GM21529 (cell line): ENCODE results near the gene EGFL7.
A peak's percentile ranks its signal among the peaks of the same experiment; 100 is the strongest.
"Not testable (repeated sequence)": the region's sequence is repeated elsewhere in the genome, so short reads cannot be mapped to it uniquely, and the experiment has no call there.

Experiments used
- ATAC-seq: cut with Tn5 transposase; IDR thresholded peaks from one replicate; pipeline ENCODE4 v1.9.1; 2021; ENCODE audit not compliant: unreplicated experiment

EGFL7 gene

DNA sequence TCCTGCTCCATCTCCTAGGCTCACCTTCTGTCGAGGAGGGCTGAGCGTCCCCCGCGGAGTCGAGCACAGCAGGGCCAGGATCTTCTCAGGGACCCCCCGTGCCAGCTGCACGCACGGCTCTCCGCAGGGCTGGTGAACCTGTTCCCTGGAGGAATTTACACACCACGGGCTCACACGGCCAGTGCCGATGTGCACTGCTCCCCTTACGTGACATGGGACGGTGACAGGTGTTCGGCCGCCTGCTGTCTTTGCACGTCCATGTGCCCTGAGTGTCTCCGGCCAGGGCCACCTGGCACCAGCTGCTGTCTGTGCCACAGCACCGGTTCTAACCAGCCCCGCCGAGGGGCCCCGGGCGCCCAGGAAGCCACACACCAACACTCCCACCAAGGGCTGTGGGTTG lies 33.2 kb downstream of the EGFL7 start:
- no peak for ATAC-seq

DNA sequence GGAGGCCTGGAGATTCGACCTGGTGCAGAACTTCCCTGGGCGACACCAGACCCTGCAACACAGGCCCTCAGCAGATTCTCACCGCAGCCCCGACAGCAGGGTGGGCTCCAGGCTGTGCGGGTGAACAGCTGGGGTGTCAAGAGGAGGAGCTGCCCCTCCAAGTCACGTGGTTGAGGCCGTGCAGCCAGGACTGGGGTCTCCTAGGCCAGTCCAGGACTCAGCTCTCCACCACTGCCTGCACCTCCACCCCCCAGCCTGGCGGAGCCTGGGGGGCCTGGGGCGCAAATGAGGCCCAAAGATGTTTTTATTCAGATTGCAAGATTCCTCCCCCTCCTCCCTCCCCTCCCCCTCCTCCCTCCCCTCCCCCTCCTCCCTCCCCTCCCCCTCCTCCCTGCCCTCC lies 33.8 kb downstream of the EGFL7 start:
- no peak for ATAC-seq

DNA sequence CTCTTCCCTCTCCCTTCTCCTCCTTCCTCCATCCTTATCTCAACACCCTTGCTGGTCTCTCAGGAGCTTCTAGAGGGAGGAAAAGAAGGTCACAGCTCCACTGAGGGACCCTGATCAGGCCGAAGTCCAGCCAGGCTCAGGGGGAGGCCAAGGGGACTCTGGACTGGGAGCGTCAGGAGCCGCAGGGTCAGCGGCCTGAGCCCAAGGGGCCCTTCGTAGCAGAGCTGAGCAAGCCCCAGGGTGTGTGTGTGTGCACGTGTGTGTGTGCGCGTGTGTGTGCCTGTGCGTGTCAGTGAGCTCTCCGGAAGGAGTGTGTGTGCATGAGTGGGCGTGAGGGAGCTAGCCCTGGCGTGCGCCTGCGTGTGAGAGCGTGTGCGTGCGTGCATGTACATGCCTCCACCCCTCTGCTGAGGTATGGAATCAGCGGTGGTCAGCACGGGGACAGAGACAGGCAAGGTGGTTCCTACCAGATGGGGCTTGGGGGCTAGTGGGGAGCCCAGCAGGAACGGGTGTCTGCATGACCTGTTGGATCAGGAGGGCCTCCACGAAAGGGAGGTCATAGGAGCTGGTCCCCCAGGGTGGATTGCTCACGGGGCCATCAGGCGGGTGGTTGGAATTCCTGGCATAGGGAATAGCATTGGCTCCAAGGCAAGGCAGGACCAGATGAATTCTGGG lies 34.6 kb downstream of the EGFL7 start:
- no peak for ATAC-seq

DNA sequence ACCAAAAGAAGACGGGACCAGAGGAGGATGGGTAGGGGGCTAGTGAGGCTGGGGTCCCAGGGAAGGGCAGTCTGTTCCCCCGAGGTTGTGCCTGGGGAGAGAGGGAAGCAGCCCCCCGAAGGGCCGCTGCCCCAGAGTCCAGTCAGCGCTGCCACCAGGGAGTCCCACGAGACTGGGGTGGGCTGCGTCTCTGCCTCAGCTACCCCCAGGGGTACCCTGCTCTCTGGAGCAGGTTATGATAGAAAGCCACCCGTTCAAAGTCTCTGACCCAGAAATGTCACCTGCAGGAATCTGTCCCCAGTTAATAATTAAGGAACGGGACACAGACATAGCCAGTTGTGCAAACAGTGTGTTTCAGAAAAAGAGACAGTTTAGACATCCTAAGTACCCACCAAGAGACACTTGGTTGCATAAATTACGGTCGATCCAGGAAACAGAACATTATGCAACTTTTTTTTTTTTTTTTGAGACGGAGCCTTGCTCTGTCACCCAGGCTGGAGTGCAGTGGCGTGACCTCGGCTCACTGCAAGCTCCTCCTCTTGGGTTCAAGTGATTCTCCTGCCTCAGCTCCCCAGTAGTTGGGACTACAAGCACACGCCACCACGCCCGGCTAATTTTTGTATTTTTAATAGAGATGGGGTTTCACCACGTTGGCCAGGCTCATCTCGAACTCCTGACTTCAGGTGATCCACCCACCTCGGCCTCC lies 35.3 kb downstream of the EGFL7 start:
- ATAC-seq: no peak

DNA sequence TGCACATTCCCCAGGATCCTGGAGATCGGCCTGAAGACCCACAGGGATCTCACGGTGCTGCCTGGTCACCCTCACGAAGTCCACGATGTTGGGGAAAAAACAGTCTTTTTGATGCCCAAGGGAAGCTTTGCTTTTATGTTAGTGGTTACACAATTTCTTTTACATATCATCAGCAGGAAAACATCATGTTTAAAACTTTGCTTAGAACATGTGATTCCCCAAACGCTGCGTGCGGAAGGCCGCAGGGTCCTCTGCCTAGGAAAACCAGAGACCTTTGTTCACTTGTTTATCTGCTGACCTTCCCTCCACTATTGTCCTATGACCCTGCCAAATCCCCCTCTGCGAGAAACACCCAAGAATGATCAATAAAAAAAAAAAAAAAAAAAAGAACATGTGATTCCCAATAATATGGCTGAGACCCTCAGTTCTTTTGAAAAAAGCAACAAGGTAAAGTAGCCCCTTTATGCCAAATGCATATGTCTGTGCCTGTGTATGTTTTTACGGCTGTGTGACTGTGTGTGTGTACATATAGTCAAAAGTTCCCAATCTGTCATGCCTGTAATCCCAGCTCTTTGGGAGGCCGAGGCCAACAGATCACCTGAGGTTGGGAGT lies 36.0 kb downstream of the EGFL7 start:
- ATAC-seq: no peak

DNA sequence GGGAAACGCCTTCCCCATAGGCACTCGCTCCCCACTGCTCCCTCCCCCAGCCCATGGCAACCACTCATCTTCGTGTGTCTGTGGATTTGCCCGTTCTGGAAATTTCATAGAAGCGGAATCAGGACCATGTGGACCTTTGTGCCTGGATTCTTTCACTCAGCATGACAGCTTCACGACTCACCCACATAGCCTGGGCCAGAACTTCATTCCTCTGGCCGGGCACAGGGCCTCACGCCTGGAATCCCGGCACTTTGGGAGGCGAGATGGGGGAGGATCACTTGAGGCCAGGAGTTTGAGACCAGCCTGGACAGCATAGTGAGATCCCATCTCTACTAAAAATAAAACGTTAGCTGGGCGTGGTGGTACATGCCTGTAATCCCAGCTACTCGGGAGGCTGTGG lies 37.6 kb downstream of the EGFL7 start:
- ATAC-seq: no peak

DNA sequence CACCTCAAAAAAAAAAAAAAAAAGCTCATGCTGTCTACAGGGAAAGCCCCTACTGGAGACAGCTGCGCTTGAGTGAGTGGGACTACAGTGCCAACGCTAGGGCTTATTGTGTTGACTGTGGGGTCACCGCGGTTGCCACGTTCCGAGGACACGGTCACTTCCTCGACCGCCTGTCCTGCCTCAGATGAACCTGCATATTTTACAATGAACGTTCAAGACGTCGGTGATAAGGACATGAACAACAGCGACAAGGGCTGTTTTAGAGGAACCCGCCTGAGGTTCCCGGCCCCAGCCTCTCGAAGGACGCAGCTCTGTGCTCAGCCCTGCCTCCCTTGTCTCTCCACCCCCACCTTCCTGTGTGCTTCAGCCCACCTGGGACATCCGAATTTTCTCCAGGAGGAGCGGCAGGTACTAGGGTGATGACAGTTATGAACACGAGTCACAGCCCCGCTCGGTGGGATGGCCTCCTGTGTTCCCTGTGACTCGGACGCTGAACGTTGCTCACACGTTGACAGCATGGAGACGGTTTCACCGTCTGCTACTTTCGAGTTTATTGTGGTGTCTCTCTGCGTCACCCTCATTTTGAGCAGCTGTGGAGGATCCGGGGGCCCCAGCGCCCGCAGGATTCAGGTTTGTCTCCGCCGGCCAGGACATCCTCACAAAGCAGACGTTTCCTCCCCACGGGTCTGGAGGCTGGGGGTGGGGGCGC lies 38.4 kb downstream of the EGFL7 start:
- peak; percentile 73 for ATAC-seq

DNA sequence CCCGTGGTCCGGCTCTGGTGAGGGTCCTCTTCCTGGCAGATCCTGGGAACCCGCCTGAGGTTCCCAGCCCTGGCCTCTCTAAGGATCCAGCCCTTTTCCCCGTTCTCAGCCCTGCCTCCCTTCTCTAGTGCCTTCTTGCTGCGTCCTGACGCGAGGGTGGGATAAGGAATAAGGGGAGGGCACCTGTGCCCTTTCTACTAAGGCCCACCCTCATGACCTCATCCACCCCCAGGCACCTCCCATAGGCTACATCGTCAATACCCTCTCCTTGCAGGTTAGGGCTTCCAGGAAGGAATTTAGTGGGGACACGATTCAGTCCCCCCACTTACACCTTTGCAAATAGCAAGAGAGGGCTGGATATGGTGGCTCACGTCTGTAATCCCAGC lies 38.9 kb downstream of the EGFL7 start:
- ATAC-seq: no peak

DNA sequence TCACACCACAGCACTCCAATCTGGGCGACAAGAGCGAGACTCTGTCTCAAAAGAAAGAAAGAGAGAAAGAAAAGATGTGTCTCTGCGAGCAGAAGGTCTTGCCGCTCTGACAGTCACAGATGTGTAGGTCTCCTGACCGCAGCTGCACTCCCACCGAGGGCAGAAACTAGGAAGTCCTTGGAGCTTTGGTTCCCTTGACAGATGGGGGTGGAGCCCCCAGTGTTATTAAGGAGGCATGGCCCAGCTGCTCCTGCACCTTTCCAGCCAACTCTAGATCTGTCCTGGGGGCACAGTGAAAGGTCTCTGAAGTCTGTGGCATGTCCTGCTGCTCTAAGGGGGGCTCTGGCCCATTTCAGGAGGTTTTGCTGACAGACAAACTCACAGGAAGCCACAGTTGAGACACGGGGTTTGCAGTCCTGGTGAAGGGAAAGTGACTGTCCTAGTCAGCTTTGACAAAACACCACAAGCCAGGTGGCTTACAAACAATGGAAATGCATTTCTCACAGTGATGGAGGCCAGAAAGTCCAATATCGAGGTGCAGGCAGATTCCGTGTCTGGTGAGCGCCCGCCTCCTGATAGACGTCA lies 40.7 kb downstream of the EGFL7 start:
- ATAC-seq: no peak

DNA sequence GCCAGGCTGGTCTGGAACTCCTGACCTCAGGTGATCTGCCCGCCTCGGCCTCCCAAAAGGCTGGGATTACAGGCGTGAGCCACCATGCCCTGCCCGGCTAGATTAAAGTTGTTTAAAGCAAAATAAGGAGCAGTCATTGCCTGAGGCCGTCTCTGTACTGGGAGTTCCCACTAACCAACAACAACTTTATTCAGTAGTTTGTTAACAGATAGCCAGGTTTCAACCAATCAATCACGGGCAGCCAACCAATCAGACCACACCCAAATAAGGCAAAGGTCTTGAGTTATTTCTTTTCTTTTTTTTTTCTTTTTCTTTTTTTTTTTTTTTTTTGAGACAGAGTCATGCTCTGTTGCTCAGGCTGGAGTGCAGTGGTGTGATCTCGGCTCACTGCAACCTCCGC lies 42.0 kb downstream of the EGFL7 start:
- ATAC-seq: not testable (repeated sequence)

DNA sequence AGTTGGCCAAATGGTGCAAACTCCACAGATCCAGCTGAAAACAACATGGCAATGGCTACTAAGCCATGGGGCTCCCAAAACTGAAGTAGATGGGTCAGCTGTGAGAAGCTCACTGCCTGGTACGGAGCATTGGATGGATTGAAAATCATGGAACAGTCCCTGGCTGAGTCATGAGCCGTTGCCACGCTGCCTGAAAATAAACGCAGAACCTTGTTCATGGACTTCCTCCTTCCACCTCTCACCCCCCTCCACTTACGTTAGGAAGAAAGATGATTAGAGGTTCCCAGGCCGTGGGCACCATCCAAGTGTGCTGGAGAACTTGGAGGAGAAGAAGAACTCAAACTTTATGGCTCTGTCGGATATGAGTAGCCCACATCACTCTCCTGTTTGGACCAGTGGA lies 42.8 kb downstream of the EGFL7 start:
- no peak for ATAC-seq

DNA sequence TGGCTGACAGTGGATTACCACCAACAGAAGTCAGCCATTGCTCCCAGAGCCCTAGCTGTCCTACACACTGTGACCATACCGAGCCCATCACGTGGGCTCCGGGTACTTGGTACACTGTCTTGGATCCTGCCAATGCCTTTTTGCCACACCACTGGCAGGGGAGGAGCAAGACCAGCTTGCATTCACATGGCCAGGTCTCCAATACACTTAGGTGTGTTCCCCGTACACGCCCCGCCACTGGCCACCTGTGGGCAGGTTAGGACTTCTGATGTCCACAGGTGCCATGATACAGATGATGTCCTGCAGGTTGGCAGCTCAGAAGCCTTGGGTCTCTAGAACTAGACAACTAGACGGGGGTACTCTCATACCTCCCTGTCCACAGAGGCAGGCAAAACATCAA lies 44.3 kb downstream of the EGFL7 start:
- no peak for ATAC-seq

DNA sequence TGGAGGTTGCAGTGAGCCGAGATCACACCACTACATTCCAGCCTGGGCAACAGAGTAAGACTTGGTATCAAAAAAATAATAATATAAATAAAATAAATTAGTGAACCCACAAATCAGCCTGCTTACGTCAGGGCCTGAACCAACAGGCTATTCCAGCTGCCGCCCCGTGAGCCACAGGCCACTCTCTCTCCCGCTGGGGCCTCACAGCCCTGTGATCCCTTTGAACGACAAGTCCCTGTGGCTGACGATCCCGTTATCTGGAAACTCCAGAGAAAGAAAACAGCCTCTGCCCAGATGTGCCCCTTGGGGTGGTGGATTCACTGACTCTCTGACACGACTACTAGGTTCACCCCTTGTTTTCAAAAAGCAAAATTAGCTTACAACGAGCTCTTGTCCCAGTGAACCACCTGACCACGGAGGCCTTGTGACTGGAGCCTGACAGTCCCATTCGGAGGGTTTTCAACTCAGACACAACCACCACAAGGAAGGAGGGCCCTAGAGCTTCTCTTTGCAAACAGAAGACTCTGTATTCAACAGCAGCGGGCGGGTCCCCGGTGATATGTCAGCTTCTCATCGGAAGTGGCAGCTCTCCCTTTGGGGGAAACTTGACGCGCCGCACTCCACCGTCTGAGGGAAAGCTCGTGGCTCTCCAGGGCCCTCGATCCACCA lies 45.3 kb downstream of the EGFL7 start:
- ATAC-seq: no peak

DNA sequence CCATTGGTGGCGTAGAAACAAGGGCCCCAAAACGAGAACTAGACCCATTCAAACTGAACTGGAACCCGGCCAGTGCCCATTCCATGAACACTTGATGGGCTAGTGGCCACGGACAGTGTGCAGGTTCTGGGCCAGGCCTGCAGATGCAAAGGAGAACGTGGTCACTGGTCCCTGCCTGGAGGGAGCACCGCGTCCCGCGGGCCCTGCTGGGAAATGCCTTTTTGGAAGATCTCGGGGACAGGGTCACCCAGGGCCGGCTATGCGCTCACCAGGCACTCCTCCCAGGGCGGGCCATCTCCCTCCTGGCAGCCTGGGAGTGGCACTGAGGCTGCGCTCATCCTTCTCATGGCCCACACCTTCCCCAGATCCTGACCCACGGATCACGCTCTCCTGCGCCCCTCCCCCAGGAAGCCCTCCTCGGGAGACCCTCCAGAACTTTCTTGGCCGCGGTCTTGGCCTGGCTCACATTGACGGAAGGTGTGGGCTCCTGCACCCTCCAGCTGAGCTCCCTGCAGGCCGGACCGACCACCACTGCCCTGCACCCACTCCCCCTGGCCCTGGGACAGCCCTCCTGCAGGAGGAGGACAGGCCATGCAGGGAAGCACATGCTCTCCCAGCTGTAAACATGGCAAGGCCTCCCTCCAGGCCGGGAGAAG lies 46.9 kb downstream of the EGFL7 start:
- no peak for ATAC-seq

DNA sequence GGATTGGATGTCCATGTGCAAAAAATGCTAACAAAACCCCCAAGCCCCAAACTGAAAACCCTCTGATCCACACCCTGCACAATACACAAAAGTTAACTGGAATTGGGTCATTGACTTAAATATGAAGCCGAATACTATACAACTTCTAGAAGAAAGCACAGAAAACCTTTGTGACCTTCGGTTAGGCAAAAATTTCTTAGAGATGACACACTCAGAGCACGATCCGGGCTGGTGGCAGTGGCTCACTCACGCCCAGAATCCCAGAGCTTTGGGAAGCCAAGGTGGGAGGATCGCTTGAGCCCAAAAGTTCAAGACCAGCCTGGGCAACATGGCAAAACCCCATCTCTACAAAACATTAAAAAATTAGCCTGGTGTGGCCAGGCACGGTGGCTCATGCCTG lies 47.8 kb downstream of the EGFL7 start:
- no peak for ATAC-seq

DNA sequence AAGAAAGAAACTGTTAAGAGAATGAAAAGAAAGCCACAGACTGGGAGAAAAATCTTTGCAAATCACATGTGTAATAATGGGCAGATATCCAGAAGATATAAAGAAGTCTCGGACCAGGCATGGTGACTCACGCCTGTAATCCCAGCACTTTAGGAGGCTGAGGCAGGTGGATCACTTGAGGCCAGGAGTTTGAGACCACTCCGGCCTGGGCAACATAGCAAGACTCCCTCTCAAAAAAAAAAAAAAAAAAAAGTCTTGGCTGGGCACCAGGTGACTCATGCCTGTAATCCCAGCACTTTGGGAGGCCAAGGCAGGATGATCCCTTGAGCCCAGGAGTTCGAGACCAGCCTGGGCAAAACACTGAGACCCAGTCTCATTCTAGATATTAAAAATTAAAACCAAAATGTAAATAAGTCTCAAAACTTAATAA lies 48.5 kb downstream of the EGFL7 start:
- not testable (repeated sequence) for ATAC-seq

DNA sequence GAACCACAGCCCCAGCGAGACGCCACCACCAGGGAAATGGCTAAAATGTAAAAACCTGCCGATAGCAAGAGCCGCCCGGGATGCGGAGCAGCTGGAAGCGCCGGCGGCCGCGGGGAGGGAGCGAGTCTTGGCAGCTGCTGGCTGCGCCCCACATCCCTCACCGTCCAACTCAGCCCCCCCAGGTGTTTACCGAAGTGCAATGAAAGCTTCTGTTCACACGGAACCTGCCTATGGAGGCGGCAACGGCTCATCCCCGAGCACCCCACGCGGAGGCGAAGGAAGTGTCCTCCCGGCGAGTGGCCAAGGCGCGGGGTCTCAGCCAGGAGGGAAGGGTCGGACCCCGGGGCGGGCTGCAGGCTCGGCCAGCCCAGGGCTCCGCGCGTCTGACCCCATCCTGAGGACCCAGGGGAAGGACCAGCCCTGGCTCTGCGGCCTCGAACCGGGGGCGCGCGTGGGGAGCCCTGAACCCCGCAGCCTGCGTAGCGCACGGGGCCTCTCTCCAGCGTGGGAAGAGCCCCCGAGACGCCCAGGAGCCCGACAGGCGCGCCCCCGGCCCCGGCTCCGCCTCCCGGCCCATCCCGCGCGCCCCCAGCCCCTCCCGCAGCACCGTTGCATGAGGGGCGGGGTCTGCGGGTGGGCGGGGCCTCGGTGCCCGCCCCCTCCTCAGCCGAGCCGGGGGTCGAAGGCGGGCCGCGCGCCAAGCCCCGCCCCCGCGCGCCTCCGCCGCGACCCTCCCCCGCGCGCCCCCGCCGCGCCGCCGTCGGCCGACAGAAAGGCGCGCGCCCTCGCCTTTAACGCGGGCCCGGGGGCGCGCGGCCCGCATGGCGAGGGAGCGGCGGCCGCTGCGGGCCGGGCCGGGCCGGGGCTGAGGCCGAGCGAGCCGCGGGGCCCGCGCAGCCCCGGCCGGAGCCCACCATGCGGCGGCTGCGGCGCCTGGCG lies 49.3 kb downstream of the EGFL7 start, which contains the start of gene DIPK1B:
Gene DIPK1B, plus strand, starts transcription at position 822 of the 939 bp plus-strand sequence. Its CDS starts 94 bp downstream, at position 916.
- ATAC-seq: no peak

DNA sequence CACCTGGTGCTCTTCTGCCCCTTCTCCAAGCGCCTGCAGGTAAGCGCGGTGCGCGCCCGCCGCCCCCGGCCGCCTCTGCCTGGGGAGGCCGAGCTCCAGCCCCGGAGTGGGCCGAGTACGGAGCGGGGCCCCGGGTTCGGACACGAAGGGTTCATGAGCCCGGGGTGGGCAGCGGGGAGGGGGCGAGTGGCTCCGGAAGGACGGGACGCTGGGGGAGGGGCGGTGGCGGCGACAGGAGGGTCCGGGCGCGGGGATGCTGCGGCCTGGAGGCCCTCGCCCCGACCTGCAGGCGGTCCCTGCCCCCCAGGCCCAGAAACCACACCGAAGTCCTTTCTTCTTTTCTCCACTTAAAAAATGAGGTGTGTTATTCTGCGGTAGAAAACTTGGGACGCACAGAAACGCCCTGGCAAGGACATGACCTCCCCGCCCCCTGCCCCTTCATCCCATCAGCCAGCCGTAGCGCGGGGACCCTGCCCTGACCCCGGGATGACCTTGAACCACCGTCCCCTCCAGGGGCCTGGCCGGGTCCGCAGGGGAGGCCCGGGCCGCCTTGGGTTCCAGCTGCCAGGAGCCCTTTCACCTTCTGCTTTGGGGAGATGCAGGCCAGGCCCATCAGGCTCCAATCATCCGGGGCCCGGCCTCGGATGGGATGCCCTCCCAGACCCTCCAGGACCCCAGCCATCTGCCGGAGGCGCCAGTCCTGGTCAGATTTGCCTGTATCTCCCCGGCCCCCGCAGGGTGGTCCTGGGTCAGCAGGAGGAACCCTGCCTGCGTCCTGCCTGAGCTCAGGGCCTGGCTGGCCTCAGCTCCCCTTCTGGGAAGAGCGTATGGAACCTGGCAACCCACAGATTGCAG lies 50.2 kb downstream of the EGFL7 start:
- no peak for ATAC-seq
